AG09319 (cell line): ENCODE results near the gene SLC7A6.

Experiments
- DNase-seq: peaks from one replicate; pipeline ENCODE4 v3.0.0-alpha.2; 2010; ENCODE audit warnings: low read depth; ENCODE audit errors: extremely low read depth
- CTCF ChIP-seq: IDR thresholded peaks from 2 replicates; pipeline ENCODE4 v1.5.1; 2011; ENCODE audit warnings: low read depth, mild to moderate bottlenecking, inconsistent platforms, low read length, moderate library complexity

SLC7A6 gene

GRCh38 chr16:68247932-68248331 lies 16.4 kb upstream of the SLC7A6 start:
- DNase-seq = no peak
- no peak for TF ChIP-seq CTCF

GRCh38 chr16:68249371-68249770 lies 15.0 kb upstream of the SLC7A6 start:
- no peak for TF ChIP-seq CTCF
- no peak for DNase-seq

GRCh38 chr16:68250951-68251350 lies 13.4 kb upstream of the SLC7A6 start:
- no peak for DNase-seq
- TF ChIP-seq CTCF = no peak

- TF ChIP-seq CTCF = no peak
- no peak for DNase-seq
These were observed 12.5 kb upstream of the SLC7A6 start for GRCh38 chr16:68251832-68252231.

- DNase-seq = no peak
- no peak for TF ChIP-seq CTCF
These were observed 11.9 kb upstream of the SLC7A6 start for GRCh38 chr16:68252383-68252782.

GRCh38 chr16:68253721-68254120 lies 10.6 kb upstream of the SLC7A6 start:
- DNase-seq = no peak

GRCh38 chr16:68255712-68256111 lies 8.6 kb upstream of the SLC7A6 start:
- TF ChIP-seq CTCF = no peak
- DNase-seq = no peak

More at GRCh38 chr16:68253721-68254120, 10.6 kb upstream of the SLC7A6 start:
- no peak for TF ChIP-seq CTCF
